CD1c-positive myeloid dendritic cell (primary cell): ENCODE measurements around the gene RAD18.

ENCODE experiments used
- DNase-seq: peaks from one replicate; pipeline ENCODE4 v3.0.0-alpha.2; 2016; ENCODE audit errors: extremely low spot score

RAD18 gene

GRCh38 chr3:8985411-8985831, 22.1 kb upstream of the RAD18 start:
- DNase-seq = no peak

GRCh38 chr3:8984526-8984925, 21.3 kb upstream of the RAD18 start:
- DNase-seq = no peak

GRCh38 chr3:8984081-8984480, 20.8 kb upstream of the RAD18 start:
- DNase-seq = no peak

GRCh38 chr3:8983591-8983990, 20.3 kb upstream of the RAD18 start:
- no peak for DNase-seq

- no peak for DNase-seq
Measured at GRCh38 chr3:8983026-8983425, 19.8 kb upstream of the RAD18 start.

GRCh38 chr3:8982509-8982908, 19.2 kb upstream of the RAD18 start:
- peak; percentile 62 for DNase-seq

- no peak for DNase-seq
Measured at GRCh38 chr3:8981700-8982099, 18.4 kb upstream of the RAD18 start.

GRCh38 chr3:8981296-8981695, 18.0 kb upstream of the RAD18 start:
- DNase-seq = peak; percentile 10

- DNase-seq = no peak
Measured at GRCh38 chr3:8980756-8981257, 17.5 kb upstream of the RAD18 start.

GRCh38 chr3:8979262-8979661, 16.0 kb upstream of the RAD18 start:
- no peak for DNase-seq

GRCh38 chr3:8978551-8978950, 15.3 kb upstream of the RAD18 start:
- DNase-seq = no peak

- no peak for DNase-seq
Measured at GRCh38 chr3:8976540-8977182, 13.4 kb upstream of the RAD18 start.

GRCh38 chr3:8975081-8976020, 12.1 kb upstream of the RAD18 start:
- no peak for DNase-seq

GRCh38 chr3:8974458-8974857, 11.2 kb upstream of the RAD18 start:
- no peak for DNase-seq

- DNase-seq = peak; percentile 14
Measured at GRCh38 chr3:8972639-8973038, 9.4 kb upstream of the RAD18 start.

GRCh38 chr3:8970971-8971589, 7.8 kb upstream of the RAD18 start:
- peak; percentile 80 for DNase-seq

- no peak for DNase-seq
Measured at GRCh38 chr3:8969241-8969640, 6.0 kb upstream of the RAD18 start.

- no peak for DNase-seq
Measured at GRCh38 chr3:8968375-8968882, 5.2 kb upstream of the RAD18 start.

- DNase-seq = no peak
Measured at GRCh38 chr3:8967553-8967952, 4.3 kb upstream of the RAD18 start.

- DNase-seq = no peak
Measured at GRCh38 chr3:8966820-8967348, 3.6 kb upstream of the RAD18 start.

- no peak for DNase-seq
Measured at GRCh38 chr3:8966150-8966819, 3.0 kb upstream of the RAD18 start.
